Measurements from ENCODE around the gene C11orf52. TPM values are rescaled to one million over a fixed set of nuclear protein-coding genes. Genes with fewer than 3 reads are reported as not detected.

Gene C11orf52
- total RNA-seq, 1 donor from 2014 or later = 0.26 TPM

DNA sequence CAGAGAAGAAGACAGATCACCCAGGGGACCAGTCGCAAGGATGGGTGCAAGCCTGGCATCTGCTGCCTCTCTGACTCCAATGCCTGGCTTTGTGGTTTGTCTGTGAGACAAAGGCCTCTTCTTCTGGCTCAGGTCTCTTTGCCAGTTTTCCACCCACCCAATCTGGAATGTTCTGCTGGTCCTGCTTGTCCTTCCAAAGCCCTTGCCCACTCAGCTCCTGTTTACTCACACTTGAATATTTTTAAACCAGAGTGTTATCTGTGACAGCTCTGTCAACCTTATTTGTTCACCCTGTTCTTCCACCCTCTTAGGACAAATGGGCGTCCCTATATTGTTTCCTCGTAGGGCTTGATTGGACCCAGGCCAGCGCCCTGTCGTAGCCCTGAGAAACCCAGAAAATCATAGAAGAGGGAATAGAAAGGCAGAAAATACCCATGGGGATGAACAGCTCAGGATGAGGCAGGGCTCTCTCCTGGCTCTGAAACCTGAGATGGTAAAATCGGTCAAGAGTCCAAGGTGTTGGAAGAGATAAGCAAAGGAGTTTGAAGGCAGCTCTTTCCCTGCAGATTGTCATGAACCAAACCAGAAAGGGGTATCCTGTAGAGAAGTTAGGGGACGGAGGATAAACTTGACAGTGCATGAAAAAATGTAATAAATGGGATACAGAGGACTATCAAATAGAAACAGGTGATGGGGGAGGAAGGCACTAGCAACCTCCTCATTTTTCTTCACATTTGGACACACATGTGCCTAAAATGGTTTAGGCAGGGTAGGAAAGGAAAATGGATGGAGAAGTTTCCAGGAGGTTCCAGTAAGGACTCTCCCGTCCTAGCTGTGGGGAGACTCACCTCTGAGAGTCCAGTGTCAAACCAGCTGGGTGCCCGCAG is 7.8 kb upstream of the C11orf52 start:
- no peaks in the 10 kb centered on the region for H3K27me3 ChIP-seq (ENCODE audit: control insufficient read depth, insufficient read depth, low read length)
- TF ChIP-seq, protein P1, sequence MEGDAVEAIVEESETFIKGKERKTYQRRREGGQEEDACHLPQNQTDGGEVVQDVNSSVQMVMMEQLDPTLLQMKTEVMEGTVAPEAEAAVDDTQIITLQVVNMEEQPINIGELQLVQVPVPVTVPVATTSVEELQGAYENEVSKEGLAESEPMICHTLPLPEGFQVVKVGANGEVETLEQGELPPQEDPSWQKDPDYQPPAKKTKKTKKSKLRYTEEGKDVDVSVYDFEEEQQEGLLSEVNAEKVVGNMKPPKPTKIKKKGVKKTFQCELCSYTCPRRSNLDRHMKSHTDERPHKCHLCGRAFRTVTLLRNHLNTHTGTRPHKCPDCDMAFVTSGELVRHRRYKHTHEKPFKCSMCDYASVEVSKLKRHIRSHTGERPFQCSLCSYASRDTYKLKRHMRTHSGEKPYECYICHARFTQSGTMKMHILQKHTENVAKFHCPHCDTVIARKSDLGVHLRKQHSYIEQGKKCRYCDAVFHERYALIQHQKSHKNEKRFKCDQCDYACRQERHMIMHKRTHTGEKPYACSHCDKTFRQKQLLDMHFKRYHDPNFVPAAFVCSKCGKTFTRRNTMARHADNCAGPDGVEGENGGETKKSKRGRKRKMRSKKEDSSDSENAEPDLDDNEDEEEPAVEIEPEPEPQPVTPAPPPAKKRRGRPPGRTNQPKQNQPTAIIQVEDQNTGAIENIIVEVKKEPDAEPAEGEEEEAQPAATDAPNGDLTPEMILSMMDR (IDR thresholded peaks at IDR 0.05; ENCODE audit: insufficient read depth, low read length, severe bottlenecking) = no peak
- no peaks in the 10 kb centered on the region for H3K36me3 ChIP-seq (ENCODE audit: control insufficient read depth, insufficient read depth, low read length)
- peak overlapping the region; percentile 5 for H3K4me3 ChIP-seq (ENCODE audit: low read depth, low read length)
- FAIRE-seq (no peak), DNase-seq (ENCODE audit: low read depth) (no peak)

DNA sequence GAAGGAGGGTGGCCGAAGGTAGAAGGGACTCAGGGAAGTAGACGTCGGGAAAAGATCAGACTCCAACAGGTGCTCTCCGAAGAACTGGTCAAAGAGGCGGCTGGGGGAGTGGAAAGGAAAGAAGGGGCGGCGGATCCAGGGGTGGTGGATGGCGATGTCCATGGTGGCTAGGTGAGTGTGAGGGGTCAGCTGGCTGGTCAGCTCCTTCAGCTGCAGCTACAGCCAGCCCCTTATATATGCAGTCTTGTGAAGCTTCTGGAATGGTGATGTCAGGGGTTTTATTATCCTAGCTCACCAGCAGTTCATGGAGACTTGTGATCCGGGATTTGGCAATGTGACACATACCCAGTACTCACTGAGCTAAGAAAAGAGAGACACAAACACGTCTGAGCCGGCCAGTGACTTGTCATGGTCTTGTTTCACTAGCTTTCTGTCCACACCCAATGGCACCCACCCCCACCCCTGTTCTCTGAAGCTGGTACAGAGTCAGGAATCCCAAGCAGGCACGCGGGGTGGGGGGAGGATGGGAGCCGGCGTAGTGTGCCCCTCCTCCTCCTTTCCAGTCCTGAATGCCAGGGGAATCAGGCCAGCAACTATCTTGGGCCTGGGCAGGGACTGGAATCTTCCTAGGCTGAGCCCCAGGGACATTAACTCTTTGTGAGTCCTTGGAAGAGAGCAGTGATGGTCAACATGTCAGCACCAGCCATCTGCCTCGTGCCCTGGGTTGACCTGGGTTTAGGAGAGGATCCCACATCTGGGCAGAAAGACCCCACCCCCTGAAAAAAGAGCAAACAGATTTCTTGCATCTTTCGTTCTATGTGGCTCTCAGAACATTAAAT is 6.9 kb upstream of the C11orf52 start, which contains the start of gene CRYAB:
Gene CRYAB (minus strand): TSS at position 208 of the 839 bp plus-strand sequence. CDS start 46 bp downstream, at position 162.
- peak within 1 kb of the TSS; percentile 5 for H3K4me3 ChIP-seq (ENCODE audit: low read depth, low read length)
- FAIRE-seq (peak; percentile 97), DNase-seq (ENCODE audit: low read depth) (peak; percentile 98)
- H3K27me3 ChIP-seq (ENCODE audit: control insufficient read depth, insufficient read depth, low read length) = no peaks in the 10 kb centered on the region
- H3K36me3 ChIP-seq (ENCODE audit: control insufficient read depth, insufficient read depth, low read length) = no peaks in the 10 kb centered on the region
- TF ChIP-seq, protein P1 (IDR thresholded peaks at IDR 0.05; ENCODE audit: insufficient read depth, low read length, severe bottlenecking) = no peak

DNA sequence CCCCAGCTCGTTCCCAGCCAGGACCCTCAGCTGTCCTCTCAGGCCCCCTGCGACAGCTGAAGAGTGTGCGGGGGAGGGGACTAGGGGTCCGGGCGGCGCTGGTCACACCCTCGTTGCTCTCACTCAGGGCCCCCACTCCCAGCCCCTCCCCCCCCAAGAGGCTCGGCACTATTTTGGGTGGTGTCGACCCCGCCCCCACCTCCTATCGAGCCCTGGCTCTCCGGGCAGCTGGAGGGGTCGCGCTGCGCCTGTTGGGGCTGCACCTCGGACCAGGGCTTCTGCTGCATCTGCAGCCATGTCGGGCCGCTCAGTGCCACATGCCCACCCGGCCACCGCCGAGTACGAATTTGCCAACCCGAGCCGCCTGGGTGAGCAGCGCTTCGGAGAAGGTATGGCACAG is 6.2 kb upstream of the C11orf52 start, which contains the start of gene HSPB2:
Gene HSPB2 (plus strand): TSS at position 200 of the 400 bp plus-strand sequence. CDS start 96 bp downstream, at position 296.
- no peak for FAIRE-seq
- H3K4me3 ChIP-seq (ENCODE audit: low read depth, low read length) = peak within 1 kb of the TSS; percentile 5
- no peaks in the 10 kb centered on the region for H3K27me3 ChIP-seq (ENCODE audit: control insufficient read depth, insufficient read depth, low read length)
- TF ChIP-seq, protein P1 (IDR thresholded peaks at IDR 0.05; ENCODE audit: insufficient read depth, low read length, severe bottlenecking) = no peak
- H3K36me3 ChIP-seq (ENCODE audit: control insufficient read depth, insufficient read depth, low read length) = no peaks in the 10 kb centered on the region
- no peak for DNase-seq (ENCODE audit: low read depth)

DNA sequence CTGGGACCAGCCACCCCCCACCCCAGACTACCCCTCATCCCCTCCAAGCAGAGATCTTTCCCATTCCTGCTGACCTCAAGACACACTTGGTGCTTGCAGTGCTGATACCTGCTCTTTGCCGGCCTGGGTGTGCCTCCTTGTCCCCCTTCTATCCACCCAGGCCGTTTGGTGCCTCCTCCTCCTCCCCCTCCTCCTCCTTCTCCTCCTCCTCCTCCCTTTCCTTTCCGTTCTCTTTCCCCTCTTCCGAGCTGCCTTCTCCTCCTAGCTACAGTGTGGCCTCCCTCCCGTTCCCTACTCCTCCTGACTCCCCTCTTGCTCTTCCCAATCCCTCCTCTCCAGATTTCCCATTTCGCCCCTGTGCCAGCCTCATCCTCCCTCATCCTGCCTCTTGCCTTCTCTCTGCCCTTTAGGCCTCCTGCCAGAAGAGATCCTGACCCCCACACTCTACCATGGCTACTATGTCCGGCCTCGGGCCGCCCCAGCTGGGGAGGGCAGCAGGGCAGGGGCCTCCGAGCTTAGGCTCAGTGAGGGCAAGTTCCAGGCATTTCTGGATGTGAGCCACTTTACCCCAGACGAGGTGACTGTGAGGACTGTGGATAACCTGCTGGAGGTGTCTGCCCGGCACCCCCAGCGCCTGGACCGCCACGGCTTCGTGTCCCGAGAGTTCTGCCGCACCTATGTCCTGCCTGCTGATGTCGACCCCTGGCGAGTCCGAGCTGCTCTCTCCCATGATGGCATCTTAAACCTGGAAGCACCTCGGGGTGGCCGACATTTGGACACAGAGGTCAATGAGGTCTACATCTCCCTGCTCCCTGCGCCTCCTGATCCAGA is 5.5 kb upstream of the C11orf52 start:
- no peaks in the 10 kb centered on the region for H3K27me3 ChIP-seq (ENCODE audit: control insufficient read depth, insufficient read depth, low read length)
- no peak for DNase-seq (ENCODE audit: low read depth)
- H3K36me3 ChIP-seq (ENCODE audit: control insufficient read depth, insufficient read depth, low read length) = no peaks in the 10 kb centered on the region
- no peak overlapping the region for H3K4me3 ChIP-seq (ENCODE audit: low read depth, low read length)
- FAIRE-seq = no peak
- TF ChIP-seq, protein P1 (IDR thresholded peaks at IDR 0.05; ENCODE audit: insufficient read depth, low read length, severe bottlenecking) = no peak

DNA sequence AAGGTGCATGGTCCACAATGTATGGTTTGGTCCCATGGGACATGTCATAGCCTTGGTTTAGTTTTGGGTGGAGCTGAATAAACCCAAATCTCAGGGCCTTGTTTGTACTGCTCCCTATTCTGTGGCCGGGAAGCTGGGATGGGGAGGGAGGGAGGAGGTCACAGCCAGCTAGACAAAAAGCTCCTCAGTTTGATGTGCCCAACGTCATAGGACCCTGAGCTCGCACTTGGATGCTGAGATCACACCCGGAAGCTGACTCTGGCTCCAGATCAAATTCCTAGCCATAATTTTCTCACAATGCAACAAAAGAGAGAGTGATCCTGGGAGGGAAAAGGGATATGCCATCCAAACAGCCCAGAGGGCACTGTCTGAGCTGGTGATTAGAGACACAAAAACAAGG is 4.7 kb upstream of the C11orf52 start:
- H3K4me3 ChIP-seq (ENCODE audit: low read depth, low read length) = no peak overlapping the region
- FAIRE-seq = no peak

More for the DNA sequence above, 4.7 kb upstream of the C11orf52 start:
- Histone ChIP-seq H3K27me3 (ENCODE audit: control insufficient read depth, insufficient read depth, low read length) (no peaks in the 10 kb centered on the region), H3K36me3 (ENCODE audit: control insufficient read depth, insufficient read depth, low read length) (no peaks in the 10 kb centered on the region)
- peak; percentile 44 for DNase-seq (ENCODE audit: low read depth)
- TF ChIP-seq, protein P1 (IDR thresholded peaks at IDR 0.05; ENCODE audit: insufficient read depth, low read length, severe bottlenecking) = no peak

Measured in bronchial epithelial cell (primary cell).